Keratinocyte (primary cell): ENCODE results near the gene DGCR8.

Experiments
- CTCF ChIP-seq, 3 experiments: IDR thresholded peaks in 1 of 3; conservative IDR thresholded peaks in 1 of 3; optimal IDR thresholded peaks in 1 of 3; 2 replicates in 2 of 3; 3 replicates in 1 of 3; pipeline versions ENCODE3 to v1.5.1; 2011; ENCODE audit warnings: low read length in 3 of 3, mild to moderate bottlenecking in 3 of 3, moderate library complexity in 2 of 3, control low read depth in 1 of 3, inconsistent platforms in 1 of 3; ENCODE audit not compliant: insufficient read depth in 2 of 3; ENCODE audit errors: extremely low read depth in 1 of 3
- EZH2 ChIP-seq: IDR thresholded peaks from one replicate; pipeline ENCODE4 v1.6.1; 2012; ENCODE audit warnings: inconsistent platforms, mild to moderate bottlenecking, low read length, moderate library complexity

DNA sequence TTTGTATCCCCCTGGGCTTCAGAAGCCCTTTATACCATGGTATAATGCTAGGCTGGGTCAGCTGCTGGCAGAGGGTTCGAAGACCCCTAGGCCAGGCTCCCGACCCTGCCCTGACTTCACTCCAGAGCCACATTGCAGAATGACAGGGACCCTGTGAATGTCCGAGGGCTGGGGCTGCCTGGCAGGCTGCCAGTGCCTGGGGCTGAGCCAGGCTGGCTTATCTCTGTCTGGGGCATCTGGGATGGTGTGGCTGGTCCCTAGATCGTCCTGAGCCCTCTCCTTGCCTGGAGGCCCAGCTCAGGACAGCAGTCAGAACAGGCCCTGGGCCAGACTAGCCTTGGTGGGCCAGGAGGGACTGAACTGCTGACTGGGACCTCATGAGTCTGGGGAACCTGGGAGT lies 55.2 kb downstream of the DGCR8 start:
- TF ChIP-seq CTCF (optimal IDR thresholded peaks at IDR 0.05 in 1 of 3, IDR thresholded peaks at IDR 0.05 in 1 of 3, conservative IDR thresholded peaks at IDR 0.05 in 1 of 3; ENCODE audit: extremely low read depth in 1 of 3, insufficient read depth in 2 of 3, low read length in 3 of 3) = no peak
- TF ChIP-seq EZH2 = no peak
